Peyer's patch (tissue), 4 donors: Measurements from ENCODE around the gene NBPF8. TPM values are rescaled to one million over a fixed set of nuclear protein-coding genes. Genes with fewer than 3 reads are reported as not detected.
"Not testable (repeated sequence)": the region's sequence is repeated elsewhere in the genome, so short reads cannot be mapped to it uniquely, and the experiment has no call there.

ENCODE experiments used
- DNase-seq, 3 donors: peaks; one replicate each; pipeline ENCODE4 v3.0.0-alpha.2; 2017 to 2019
- H3K27ac ChIP-seq, 4 donors: fragments of 200-600 bp; sonication (generic); one replicate each; pipeline ENCODE4 v1.5.1; 2016 to 2019
- H3K27me3 ChIP-seq, 2 donors: fragments of 200-600 bp; sonication (generic); one replicate each; pipeline ENCODE4 v1.5.1; 2019
- H3K36me3 ChIP-seq, 3 donors: fragments of 200-600 bp; sonication (generic); one replicate each; pipeline ENCODE4 v1.5.1; 2016 to 2019
- H3K4me1 ChIP-seq, 4 donors: fragments of 200-600 bp; sonication (generic); one replicate each; pipeline ENCODE4 v1.5.1; 2016 to 2019
- H3K4me3 ChIP-seq, 4 donors: fragments of 200-600 bp; sonication (generic); 1 replicate in 3 of 4; 2 replicates in 1 of 4; pipeline ENCODE4 v1.5.1; 2016 to 2019; ENCODE audit warnings: mild to moderate bottlenecking in 1 of 4
- H3K9me3 ChIP-seq, 4 donors: fragments of 200-600 bp; sonication (generic); one replicate each; pipeline ENCODE4 v1.5.1; 2016 to 2019; ENCODE audit warnings: mild to moderate bottlenecking in 1 of 4
- CTCF ChIP-seq, 6 experiments: fragments of 450-650 bp in 4 of 6; fragments of 200-600 bp in 2 of 6; sonication (generic) in 1 of 6; IDR thresholded peaks; one replicate each; pipeline ENCODE4 v1.5.1; 2017 to 2019; ENCODE audit warnings: antibody characterized with exemption in 6 of 6, mild to moderate bottlenecking in 3 of 6, moderate library complexity in 1 of 6
- total RNA-seq, 4 donors: library from RNA; depleted of rRNA; stranded (reverse); fragments of >200 nt; gene quantifications; one replicate each; pipeline ENCODE4 v1.1.0, GENCODE V29; 2016

NBPF8 gene
- 10 to 100 TPM in 2 of 4 donors, 1 to 10 TPM in 2; 3.5 to 48.7 (median 9.1) TPM for total RNA-seq

DNA sequence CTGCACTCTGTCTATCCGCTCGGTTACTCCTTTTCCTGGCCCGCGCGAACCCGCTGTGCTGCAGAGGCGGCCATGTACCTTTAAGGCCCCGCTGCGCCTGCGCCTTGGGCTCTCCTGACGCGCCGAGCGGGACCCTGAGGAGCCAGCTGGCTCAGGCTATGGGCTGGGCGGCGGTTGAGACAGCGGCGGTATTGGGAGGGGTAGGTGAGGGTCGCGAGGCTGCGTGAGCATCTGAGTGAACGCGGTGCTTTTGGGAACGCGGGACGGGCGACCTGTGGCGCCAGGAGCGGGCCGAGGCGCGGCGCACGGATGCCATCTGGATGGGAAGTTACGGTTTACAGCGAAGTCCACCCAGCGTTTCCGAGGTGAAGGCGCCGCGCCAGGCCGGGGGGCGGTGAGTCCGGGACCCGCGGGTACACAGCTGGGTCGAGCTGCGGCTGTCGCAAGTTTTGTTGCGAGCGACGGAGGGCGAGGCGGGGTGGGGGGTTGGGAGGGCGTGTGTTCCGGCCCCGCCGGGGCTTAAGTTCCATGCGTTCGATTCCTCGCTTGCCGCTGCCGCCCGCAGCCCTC lies at the start of gene NBPF8:
NBPF8 (plus strand) TSS at position 125 of the 570 bp plus-strand sequence. CDS start 21,488 bp downstream, outside the sequence.
- Histone ChIP-seq H3K4me3 (peak within 1 kb of the TSS; percentile 59 to 68 (median 60)), H3K27ac (peak within 1 kb of the TSS; percentile 35 to 81 (median 73))
- H3K9me3 ChIP-seq, H3K4me1 ChIP-seq, H3K27me3 ChIP-seq, H3K36me3 ChIP-seq: not testable (repeated sequence)
- peak; percentile 66 to 89 (median 79) for DNase-seq

DNA sequence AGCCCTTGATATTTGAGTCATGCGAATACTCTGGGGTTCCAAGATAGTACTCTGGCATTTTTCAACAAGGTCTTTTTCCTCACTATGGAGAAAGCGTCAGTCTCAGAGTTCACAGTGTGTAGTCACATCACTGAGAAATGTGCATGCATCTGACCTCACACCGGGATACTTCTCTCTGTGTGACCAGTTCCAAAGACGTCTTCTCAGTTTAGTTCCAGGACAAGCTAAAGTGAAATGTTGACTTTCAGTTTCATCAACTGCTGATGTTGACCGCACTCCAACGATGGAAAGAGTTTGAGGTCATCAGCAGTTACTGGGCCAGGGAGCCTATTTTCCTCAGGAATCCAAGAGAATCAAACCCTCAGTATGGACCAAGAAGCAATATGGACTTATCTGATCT lies 47.1 kb upstream of the NBPF8 start:
- H3K9me3 ChIP-seq, H3K27ac ChIP-seq, DNase-seq, H3K27me3 ChIP-seq, H3K4me3 ChIP-seq, H3K4me1 ChIP-seq, H3K36me3 ChIP-seq: not testable (repeated sequence)

DNA sequence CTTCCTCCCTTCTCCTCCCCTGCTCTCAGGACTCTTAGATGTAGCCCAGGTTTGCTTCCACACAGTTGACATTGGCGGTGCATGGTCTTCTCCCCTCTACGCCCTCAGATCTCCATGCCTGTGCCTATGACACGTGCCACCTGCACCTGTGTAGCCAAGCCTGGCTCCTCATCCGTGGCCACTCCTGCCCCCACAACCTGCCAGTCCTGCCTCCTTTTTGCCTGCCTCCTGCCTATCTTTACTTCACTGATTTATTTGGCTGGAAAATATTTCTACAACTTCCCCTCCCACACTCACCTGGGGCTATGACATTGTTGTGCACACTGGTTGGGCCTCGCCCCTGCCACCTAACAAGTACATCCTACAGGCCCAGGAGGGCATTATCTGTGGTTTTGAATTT lies 28.2 kb upstream of the NBPF8 start:
- not testable (repeated sequence) for H3K27ac ChIP-seq, H3K9me3 ChIP-seq, DNase-seq, H3K27me3 ChIP-seq, H3K4me1 ChIP-seq, H3K4me3 ChIP-seq, H3K36me3 ChIP-seq

- not testable (repeated sequence) for H3K36me3 ChIP-seq, H3K27me3 ChIP-seq, H3K27ac ChIP-seq, H3K9me3 ChIP-seq, H3K4me3 ChIP-seq, H3K4me1 ChIP-seq
- DNase-seq, result peak in 1 of 3 donors; percentile 46
- TF ChIP-seq CTCF (IDR thresholded peaks at IDR 0.05), result peak in 1 of 6 experiments; percentile 15
Observed at GRCh38 chr1:120388597-120389126, 26.2 kb upstream of the NBPF8 start.

- not testable (repeated sequence) for H3K4me3 ChIP-seq, H3K4me1 ChIP-seq, H3K9me3 ChIP-seq, H3K36me3 ChIP-seq, DNase-seq, H3K27me3 ChIP-seq, H3K27ac ChIP-seq
Observed at GRCh38 chr1:120391365-120391764, 23.5 kb upstream of the NBPF8 start.

GRCh38 chr1:120393316-120394232 lies 21.3 kb upstream of the NBPF8 start:
- DNase-seq, H3K27me3 ChIP-seq, H3K27ac ChIP-seq, H3K4me3 ChIP-seq, H3K4me1 ChIP-seq, H3K36me3 ChIP-seq, H3K9me3 ChIP-seq: not testable (repeated sequence)

DNA sequence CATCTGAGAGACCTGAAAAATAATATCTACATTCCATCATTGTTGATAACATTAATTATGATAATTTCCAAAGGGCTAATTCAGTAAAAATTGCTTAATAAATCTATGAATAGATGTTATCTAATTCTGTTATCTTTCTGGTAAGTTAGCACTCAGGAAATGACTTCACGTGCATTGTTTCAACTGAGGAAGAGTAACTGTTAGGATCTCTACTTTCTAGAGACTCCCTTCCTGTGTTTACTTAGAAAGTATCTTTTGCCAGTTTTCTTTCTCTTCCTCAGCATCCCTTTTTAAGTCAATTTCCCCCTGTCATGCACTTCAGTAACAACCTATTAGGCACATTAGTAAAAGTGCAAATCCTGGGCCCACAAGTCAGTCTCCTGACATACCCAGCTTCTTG lies 9.5 kb upstream of the NBPF8 start:
- not testable (repeated sequence) for DNase-seq, H3K36me3 ChIP-seq, H3K4me1 ChIP-seq, H3K27ac ChIP-seq, H3K27me3 ChIP-seq, H3K4me3 ChIP-seq, H3K9me3 ChIP-seq

DNA sequence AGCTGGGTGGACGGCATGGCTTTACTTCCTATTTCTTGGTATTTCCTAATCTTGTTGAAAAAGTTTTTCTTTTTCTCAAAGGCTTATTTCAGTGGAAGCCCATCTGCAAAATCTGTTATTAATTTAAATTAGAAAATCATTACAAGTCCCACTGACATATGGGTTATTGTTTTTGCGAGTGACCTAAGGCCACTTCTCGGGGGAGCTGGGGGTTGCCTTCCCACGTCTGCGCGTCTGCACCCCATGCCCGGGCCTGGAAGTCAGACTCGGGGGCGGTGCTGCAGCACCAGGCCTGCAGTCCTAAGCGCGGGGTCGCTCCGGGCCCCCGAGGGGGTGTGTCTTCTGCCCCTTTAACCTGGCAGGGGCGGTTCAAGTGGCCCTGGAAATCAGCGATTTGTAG lies 384 bp upstream of the NBPF8 start:
- H3K9me3 ChIP-seq, H3K4me1 ChIP-seq, H3K27me3 ChIP-seq, DNase-seq, H3K36me3 ChIP-seq: not testable (repeated sequence)
- Histone ChIP-seq H3K4me3 (peak overlapping the region; percentile 59 to 68 (median 60)), H3K27ac (peak overlapping the region in 1 of 4 donors; percentile 81)

GRCh38 chr1:120415492-120415961 lies 692 bp downstream of the NBPF8 start:
- DNase-seq, result peak; percentile 25 to 59 (median 40)
- H3K27me3 ChIP-seq, H3K9me3 ChIP-seq, H3K4me1 ChIP-seq, H3K36me3 ChIP-seq: not testable (repeated sequence)
- Histone ChIP-seq H3K27ac (peak overlapping the region in 3 of 4 donors; percentile 71 to 81 (median 75)), H3K4me3 (peak overlapping the region; percentile 59 to 68 (median 60))

- not testable (repeated sequence) for H3K4me1 ChIP-seq, H3K36me3 ChIP-seq, H3K4me3 ChIP-seq, H3K27ac ChIP-seq, DNase-seq, H3K27me3 ChIP-seq, H3K9me3 ChIP-seq
Observed at GRCh38 chr1:120425063-120425462, 10.2 kb downstream of the NBPF8 start.

DNA sequence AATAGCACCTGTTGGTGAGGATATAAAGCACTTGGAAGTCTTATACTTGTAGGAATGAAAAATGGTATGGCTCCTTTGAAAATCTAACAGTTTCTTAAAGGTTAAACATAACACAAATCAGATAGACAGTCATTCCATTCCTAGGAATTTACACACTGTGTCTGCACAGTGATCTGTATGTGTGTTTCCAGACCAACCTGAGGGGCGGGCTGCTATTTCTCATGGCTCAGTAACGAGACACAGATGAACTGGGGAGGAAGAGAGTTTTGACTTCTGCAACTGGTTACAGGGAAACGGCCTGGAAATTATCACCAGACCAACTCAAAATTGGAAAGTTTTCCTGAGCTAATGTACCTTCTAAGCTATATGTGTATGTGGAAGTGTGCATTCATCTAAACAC lies 16.8 kb downstream of the NBPF8 start:
- H3K4me1 ChIP-seq, H3K4me3 ChIP-seq, H3K9me3 ChIP-seq, H3K36me3 ChIP-seq, H3K27me3 ChIP-seq, DNase-seq, H3K27ac ChIP-seq: not testable (repeated sequence)

DNA sequence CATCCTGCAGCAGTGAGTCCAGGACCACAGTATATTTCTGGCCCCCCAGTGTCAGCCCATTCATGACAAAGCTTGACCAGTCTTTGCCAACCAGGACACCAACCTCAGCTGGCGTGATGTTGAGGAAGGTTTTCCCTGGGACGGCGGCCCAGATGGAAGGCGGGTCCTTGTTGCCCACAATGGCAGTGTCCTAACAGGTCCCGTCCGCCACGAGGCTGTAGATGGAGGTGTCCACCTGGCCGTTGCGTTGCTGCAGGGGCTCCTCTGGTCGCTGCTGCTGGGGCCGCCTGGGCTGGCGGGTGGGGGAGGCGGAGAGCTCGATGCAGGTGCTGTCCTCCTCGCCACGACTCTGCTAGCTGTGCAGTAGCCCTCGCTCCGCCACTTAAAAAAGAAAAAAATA lies 19.0 kb downstream of the NBPF8 start:
- not testable (repeated sequence) for H3K4me1 ChIP-seq, H3K4me3 ChIP-seq, H3K36me3 ChIP-seq, H3K9me3 ChIP-seq, H3K27ac ChIP-seq, DNase-seq, H3K27me3 ChIP-seq

DNA sequence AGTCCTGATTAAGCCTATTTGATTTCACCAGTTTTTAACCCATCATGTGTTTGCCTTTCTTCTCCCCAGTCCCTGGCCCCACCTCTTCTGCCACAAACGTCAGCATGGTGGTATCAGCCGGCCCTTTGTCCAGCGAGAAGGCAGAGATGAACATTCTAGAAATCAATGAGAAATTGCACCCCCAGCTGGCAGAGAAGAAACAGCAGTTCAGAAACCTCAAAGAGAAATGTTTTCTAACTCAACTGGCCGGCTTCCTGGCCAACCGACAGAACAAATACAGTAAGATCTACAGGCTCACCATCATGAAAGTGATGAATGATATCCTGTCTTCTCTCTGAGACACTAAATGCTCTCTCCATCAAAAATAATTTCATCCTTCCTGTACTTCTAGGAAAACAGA lies 34.3 kb downstream of the NBPF8 start:
- H3K27ac ChIP-seq, DNase-seq, H3K4me3 ChIP-seq, H3K27me3 ChIP-seq, H3K4me1 ChIP-seq, H3K9me3 ChIP-seq, H3K36me3 ChIP-seq: not testable (repeated sequence)
